Stimulated activated CD8-positive, alpha-beta memory T cell treated with anti-CD3 and anti-CD28 coated beads, Interleukin-7, amount 100 ng/mL, for 24 hours (primary cell): Measurements from ENCODE around the gene AGBL4.
"Not testable (repeated sequence)": the region's sequence is repeated elsewhere in the genome, so short reads cannot be mapped to it uniquely, and the experiment has no call there.

ENCODE experiments used
- DNase-seq: peaks from one replicate; pipeline ENCODE4 v3.0.0-alpha.2; 2020; ENCODE audit warnings: low read depth

AGBL4 gene

DNA sequence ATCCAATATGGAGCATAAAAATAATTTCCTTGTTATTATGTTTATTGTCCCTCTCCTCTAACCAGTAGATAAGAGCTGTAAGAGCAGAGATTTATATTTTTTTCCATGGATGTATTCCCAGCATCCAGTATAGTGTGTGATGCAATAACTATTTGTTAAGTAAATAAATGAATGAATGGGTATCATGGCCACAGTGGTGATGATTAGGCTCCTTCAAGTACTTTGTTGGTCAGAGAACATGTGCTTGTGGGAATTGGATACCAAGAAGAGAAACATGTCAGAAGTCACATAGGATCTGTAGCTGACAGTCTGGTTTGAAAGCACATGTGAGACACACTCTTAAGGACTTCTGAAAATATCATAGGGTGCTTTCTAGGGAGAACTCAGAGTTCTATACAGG, 588.5 kb downstream of the AGBL4 start:
- no peak for DNase-seq

DNA sequence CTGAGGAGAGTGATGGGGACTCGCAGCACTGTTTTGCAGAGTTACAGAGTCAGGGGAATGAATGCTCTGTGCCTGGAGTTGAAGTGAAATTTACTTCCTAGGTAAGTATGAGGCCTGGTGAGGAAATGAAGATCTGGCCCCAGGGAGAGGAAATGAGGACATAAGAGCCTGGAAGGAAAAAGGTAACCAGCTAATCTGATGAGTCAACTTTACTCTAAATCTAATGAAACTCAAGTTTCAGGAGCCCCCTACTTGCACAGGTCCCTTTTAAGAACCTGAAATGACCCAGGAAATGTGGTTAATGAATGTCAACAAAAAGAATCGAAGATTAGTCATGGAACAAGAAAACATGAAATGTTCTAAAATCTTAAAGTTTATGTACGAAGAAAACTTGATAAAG, 599.0 kb downstream of the AGBL4 start:
- DNase-seq: no peak

- no peak for DNase-seq
These were observed 607.0 kb downstream of the AGBL4 start for GRCh38 chr1:49416758-49417157.

GRCh38 chr1:49408346-49408745, 615.4 kb downstream of the AGBL4 start:
- no peak for DNase-seq

- DNase-seq: no peak
These were observed 626.7 kb downstream of the AGBL4 start for GRCh38 chr1:49397086-49397485.

GRCh38 chr1:49394200-49394599, 629.6 kb downstream of the AGBL4 start:
- no peak for DNase-seq

DNA sequence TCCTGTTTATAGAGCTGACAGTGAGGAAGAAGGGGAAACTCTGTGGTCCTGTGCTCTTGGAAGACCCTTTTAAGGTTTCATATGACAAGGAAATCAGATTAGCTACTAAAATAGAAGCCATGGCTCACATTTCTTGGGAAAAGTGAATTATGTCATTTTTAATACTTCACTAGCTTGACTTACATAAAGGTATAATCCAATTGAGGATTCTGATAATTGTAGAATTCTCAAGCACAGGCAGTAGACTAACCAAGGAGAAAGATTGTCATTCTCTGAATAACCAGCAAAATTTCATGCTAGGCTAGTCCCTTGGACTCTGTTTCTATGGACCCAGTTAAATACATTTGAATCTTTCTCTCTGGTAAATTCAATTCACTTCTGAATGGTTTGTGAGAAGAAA, 634.1 kb downstream of the AGBL4 start:
- no peak for DNase-seq

- no peak for DNase-seq
These were observed 659.1 kb downstream of the AGBL4 start for GRCh38 chr1:49364676-49365075.

GRCh38 chr1:49363628-49364027, 660.1 kb downstream of the AGBL4 start:
- no peak for DNase-seq

GRCh38 chr1:49358036-49358435, 665.7 kb downstream of the AGBL4 start:
- DNase-seq: no peak

GRCh38 chr1:49356594-49356993, 667.2 kb downstream of the AGBL4 start:
- DNase-seq: no peak

DNA sequence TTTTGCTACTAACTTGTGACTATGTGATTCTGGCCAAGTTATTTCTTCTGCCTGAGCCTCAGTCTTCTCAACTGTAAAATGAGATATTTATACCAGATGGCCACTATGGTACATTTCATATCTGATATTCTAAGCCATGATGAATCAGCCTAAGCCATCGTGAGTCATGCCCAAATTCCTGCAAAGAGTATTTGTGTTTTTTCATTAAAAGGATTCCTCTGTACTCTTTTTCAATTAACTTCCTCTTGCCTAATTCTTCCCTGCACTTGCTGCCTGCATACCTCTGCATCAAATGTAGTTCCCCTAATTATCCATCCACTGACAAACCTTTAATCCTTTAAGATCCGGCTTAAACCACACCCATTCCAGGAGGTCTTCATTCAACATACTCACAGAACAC, 672.0 kb downstream of the AGBL4 start:
- no peak for DNase-seq

DNA sequence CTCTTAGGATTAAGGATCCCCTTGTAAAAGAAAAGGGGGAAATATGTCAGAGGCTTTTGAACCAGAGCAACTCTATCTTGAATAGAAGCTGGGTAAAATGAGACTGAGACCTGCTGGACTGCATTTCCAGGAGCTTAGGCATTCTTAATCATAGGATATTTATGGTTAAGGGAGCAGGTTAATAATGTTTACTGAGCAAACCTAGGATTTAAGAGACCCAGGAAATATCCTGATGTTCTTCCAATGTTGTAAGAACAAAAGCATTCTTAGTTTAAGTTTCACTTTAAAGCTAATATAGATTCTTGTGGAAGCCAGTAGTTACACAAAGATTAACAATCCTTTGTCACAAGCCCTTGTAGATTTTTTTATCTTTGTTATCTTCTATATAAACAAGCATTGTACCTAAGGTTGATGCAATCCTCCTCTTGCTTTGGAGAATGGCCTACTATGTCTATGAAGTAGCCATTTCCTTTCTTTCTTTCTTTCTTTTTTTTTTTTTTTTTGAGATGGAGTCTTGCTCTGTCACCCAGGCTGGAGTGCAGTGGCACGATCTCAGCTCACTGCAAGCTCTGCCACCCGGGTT, 676.9 kb downstream of the AGBL4 start:
- DNase-seq: no peak

DNA sequence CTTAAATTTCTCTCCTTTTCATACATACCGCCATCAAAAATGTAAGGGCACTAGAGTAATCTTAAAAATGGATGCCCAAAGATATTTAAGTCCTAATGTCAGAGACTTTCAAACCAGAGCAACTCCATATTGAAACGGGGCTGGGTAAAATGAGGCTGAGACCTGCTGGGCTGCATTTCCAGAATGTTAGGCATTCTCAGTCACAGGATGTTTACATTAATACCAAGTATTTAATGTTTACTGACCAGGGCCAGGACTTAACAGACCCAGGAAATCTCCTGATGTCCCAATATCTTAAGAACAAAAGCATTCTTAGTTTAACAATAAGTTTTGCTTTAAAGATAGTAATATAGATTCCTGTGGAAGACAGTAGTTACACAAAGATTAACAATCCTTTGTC, 683.2 kb downstream of the AGBL4 start:
- DNase-seq: no peak

GRCh38 chr1:49339043-49339442, 684.7 kb downstream of the AGBL4 start:
- DNase-seq: no peak

GRCh38 chr1:49337251-49337650, 686.5 kb downstream of the AGBL4 start:
- no peak for DNase-seq

GRCh38 chr1:49333906-49334305, 689.8 kb downstream of the AGBL4 start:
- DNase-seq: no peak

DNA sequence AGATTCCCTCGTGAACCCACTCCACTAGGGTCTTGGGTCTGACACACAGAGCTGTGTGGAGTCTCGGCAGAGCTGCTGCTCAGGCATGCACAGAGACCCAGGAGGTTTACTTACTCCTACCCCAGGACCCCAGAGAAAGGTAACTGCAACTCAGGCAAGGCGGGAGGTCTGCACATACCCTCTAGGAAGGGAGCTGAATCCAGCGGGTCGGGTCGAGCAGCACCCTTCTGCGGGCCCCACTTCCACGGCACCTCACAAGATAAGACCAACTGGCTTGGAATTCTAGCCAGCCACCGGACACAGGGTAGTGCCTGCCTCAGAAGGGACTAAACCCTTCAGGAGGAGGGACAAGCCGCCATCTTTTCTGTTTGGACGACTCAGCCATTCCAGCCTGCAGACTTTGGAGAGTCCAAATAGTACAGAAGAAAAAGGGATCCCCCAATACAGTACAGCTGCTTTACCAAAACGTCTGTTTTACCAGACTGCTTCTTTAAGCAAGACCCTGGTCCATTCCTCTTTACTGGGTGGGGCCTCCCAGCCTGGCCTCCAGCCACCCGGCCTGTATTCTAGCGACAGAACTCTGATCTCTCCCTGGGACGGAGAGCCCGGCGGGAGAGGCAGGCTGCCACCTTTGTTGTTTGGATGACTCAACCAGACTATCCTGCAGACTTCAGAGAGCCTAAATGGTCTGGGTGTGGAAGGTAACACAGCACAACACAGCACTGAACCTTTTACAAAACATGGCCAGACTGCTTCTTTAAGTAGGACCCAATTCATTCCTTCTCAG, 692.5 kb downstream of the AGBL4 start:
- DNase-seq: no peak

GRCh38 chr1:49323925-49324540, 699.7 kb downstream of the AGBL4 start:
- no peak for DNase-seq

DNA sequence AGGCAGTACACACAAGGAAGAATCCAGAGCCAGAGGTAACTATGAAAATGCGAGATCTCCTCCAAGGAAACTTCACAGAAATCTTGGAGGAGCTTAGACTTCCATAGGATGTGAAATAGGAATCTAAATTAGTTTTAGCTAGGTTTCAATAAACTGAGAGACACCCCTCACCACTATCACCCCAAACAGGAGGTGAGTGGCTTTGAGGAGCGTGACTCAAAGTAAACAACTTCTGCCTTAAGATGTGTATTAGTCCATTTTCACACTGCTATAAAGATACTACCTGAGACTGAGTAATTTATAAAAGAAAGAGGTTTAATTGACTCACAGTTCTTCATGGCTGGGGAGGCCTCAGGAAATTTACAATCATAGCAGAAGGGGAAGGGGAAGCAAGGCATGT, 703.3 kb downstream of the AGBL4 start:
- DNase-seq: not testable (repeated sequence)

DNA sequence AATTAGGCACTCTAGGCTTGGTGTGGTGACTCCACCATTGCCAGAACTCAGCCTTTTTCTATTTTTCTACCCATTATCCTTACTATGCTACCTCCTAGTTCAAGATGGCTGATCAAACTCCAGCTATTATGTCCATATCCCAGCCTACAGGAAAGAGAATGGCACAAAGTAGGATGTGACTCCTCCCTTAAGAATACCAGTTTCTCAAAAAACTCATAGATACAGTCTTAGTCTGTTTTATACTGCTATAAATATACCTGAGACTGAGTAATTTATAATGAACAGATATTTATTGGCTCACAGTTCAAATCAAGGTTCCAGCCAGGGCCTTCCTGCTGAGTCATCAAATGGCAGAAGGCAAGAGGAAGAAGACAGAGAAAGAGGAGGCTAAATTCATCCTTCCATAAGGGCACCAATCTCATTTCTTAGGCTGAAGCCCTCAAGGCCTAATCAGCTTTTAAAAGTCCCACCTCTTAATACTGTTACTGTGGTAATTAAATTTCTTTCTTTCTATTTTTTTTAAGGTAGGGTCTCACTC, 704.3 kb downstream of the AGBL4 start:
- DNase-seq: no peak

GRCh38 chr1:49318218-49318617, 705.5 kb downstream of the AGBL4 start:
- no peak for DNase-seq

GRCh38 chr1:49307457-49307856, 716.3 kb downstream of the AGBL4 start:
- DNase-seq: no peak
